GM21360 (cell line): ENCODE measurements around the gene SMIM12.

Experiments used
- ATAC-seq: cut with Tn5 transposase; IDR thresholded peaks from one replicate; pipeline ENCODE4 v1.9.1; 2021; ENCODE audit warnings: mild to moderate bottlenecking, moderate library complexity; ENCODE audit not compliant: unreplicated experiment

SMIM12 gene

GRCh38 chr1:34874296-34874952 is 14.9 kb upstream of the SMIM12 start:
- ATAC-seq: no peak

- no peak for ATAC-seq
Observed at GRCh38 chr1:34872133-34872503, 12.6 kb upstream of the SMIM12 start.

GRCh38 chr1:34871443-34872132 is 12.0 kb upstream of the SMIM12 start:
- no peak for ATAC-seq

GRCh38 chr1:34870395-34870794 is 10.8 kb upstream of the SMIM12 start:
- ATAC-seq: no peak

GRCh38 chr1:34869760-34870159 is 10.2 kb upstream of the SMIM12 start:
- ATAC-seq: no peak

- no peak for ATAC-seq
Observed at GRCh38 chr1:34868230-34869049, 8.9 kb upstream of the SMIM12 start.

- no peak for ATAC-seq
Observed at GRCh38 chr1:34867415-34867814, 7.9 kb upstream of the SMIM12 start.

- ATAC-seq: no peak
Observed at GRCh38 chr1:34866762-34867109, 7.2 kb upstream of the SMIM12 start.

GRCh38 chr1:34865981-34866761 is 6.6 kb upstream of the SMIM12 start:
- ATAC-seq: peak; percentile 52

- no peak for ATAC-seq
Observed at GRCh38 chr1:34865573-34865972, 6.0 kb upstream of the SMIM12 start.

GRCh38 chr1:34864759-34865158 is 5.2 kb upstream of the SMIM12 start:
- no peak for ATAC-seq

GRCh38 chr1:34863501-34863900 is 4.0 kb upstream of the SMIM12 start:
- no peak for ATAC-seq

- ATAC-seq: no peak
Observed at GRCh38 chr1:34858901-34859445, 576 bp downstream of the SMIM12 start.

GRCh38 chr1:34856697-34857096 is 2.9 kb downstream of the SMIM12 start:
- ATAC-seq: no peak

- ATAC-seq: peak; percentile 90
Observed at GRCh38 chr1:34852677-34853217, 6.8 kb downstream of the SMIM12 start.

GRCh38 chr1:34851431-34852105 is 8.0 kb downstream of the SMIM12 start:
- ATAC-seq: no peak

- no peak for ATAC-seq
Observed at GRCh38 chr1:34850382-34850781, 9.2 kb downstream of the SMIM12 start.

- no peak for ATAC-seq
Observed at GRCh38 chr1:34847094-34847493, 12.5 kb downstream of the SMIM12 start.

GRCh38 chr1:34846265-34846664 is 13.3 kb downstream of the SMIM12 start:
- no peak for ATAC-seq
